Activated T-helper 1 cell treated with anti-CD3 and anti-CD28 coated beads, Interleukin-12 subunit alpha, Interleukin-12 subunit beta, Interleukin-2, Interleukin-4 antibody, amounts not matched to agents 30 ng/mL and 10 ng/mL and 1 ng/mL, durations not matched to agents 14 hours and 24 hours and 36 hours (primary cell): Measurements from ENCODE around the gene TECPR2. TPM values are rescaled to one million over a fixed set of nuclear protein-coding genes. Genes with fewer than 3 reads are reported as not detected.
"Not testable (repeated sequence)": the region's sequence is repeated elsewhere in the genome, so short reads cannot be mapped to it uniquely, and the experiment has no call there.

ENCODE experiments used
- DNase-seq: peaks from one replicate; pipeline ENCODE4 v3.0.0; 2021; ENCODE audit warnings: low spot score
- H3K27ac Mint-ChIP-seq: one replicate; pipeline ENCODE4 v1.8.0; 2021; ENCODE audit warnings: mild to moderate bottlenecking, mixed read lengths
- H3K27me3 Mint-ChIP-seq: one replicate; pipeline ENCODE4 v1.8.0; 2022; ENCODE audit warnings: mild to moderate bottlenecking, moderate library complexity, mixed read lengths; ENCODE audit not compliant: insufficient read depth
- H3K36me3 Mint-ChIP-seq: one replicate; pipeline ENCODE4 v1.8.0; 2021; ENCODE audit warnings: low read depth, mixed read lengths
- H3K4me1 Mint-ChIP-seq: one replicate; pipeline ENCODE4 v1.8.0; 2021; ENCODE audit warnings: low read depth, mixed read lengths
- H3K4me3 Mint-ChIP-seq: one replicate; pipeline ENCODE4 v1.8.0; 2021; ENCODE audit warnings: mild to moderate bottlenecking, moderate library complexity, mixed read lengths
- H3K9me3 Mint-ChIP-seq: one replicate; pipeline ENCODE4 v1.8.0; 2021; ENCODE audit warnings: mixed read lengths
- intact Hi-C: fragments of 100-400 bp; cut with micrococcal nuclease; formaldehyde crosslinking; loops from one replicate; pipeline ENCODE4 v1.15.1; 2024
- total RNA-seq: library from RNA; stranded (reverse); gene quantifications from 2 replicates; pipeline ENCODE4 v1.2.3, GENCODE V29; 2022

Gene TECPR2
- total RNA-seq, 1 donor from 2014 or later = 10.1 TPM

- Mint-ChIP-seq H3K27me3 (peaks cover 2% of the 10 kb centered on the region), H3K4me1 (peaks cover 35% of the 10 kb centered on the region), H3K9me3 (no peaks in the 10 kb centered on the region), H3K27ac (no peak overlapping the region), H3K4me3 (peak overlapping the region; percentile 91), H3K36me3 (peaks cover 3% of the 10 kb centered on the region)
- DNase-seq = no peak
- intact Hi-C loops = no loop called here
Measured at GRCh38 chr14:102321456-102322422, 41.0 kb upstream of the TECPR2 start.

GRCh38 chr14:102323102-102323501, 39.6 kb upstream of the TECPR2 start:
- no peak for DNase-seq
- intact Hi-C loops = no loop called here
- Mint-ChIP-seq H3K4me3 (no peak overlapping the region), H3K27ac (no peak overlapping the region), H3K36me3 (peaks cover 3% of the 10 kb centered on the region), H3K27me3 (no peaks in the 10 kb centered on the region), H3K9me3 (no peaks in the 10 kb centered on the region), H3K4me1 (peaks cover 21% of the 10 kb centered on the region)

GRCh38 chr14:102325791-102326345, 36.9 kb upstream of the TECPR2 start:
- Mint-ChIP-seq H3K9me3 (no peaks in the 10 kb centered on the region), H3K27ac (no peak overlapping the region), H3K27me3 (no peaks in the 10 kb centered on the region), H3K4me1 (peaks cover 2% of the 10 kb centered on the region), H3K36me3 (peaks cover 3% of the 10 kb centered on the region), H3K4me3 (no peak overlapping the region)
- intact Hi-C loops = no loop called here
- DNase-seq = no peak

- DNase-seq = no peak
- peaks cover 3% of the 10 kb centered on the region for H3K36me3 Mint-ChIP-seq
- no peaks in the 10 kb centered on the region for H3K27me3 Mint-ChIP-seq
- no peaks in the 10 kb centered on the region for H3K9me3 Mint-ChIP-seq
- H3K4me3 Mint-ChIP-seq = no peak overlapping the region
- intact Hi-C loops = no loop called here
- no peak overlapping the region for H3K27ac Mint-ChIP-seq
- H3K4me1 Mint-ChIP-seq = no peaks in the 10 kb centered on the region
Measured at GRCh38 chr14:102326583-102326982, 36.2 kb upstream of the TECPR2 start.

GRCh38 chr14:102329381-102329780, 33.4 kb upstream of the TECPR2 start:
- DNase-seq, H3K4me3 Mint-ChIP-seq, H3K9me3 Mint-ChIP-seq, intact Hi-C loops, H3K27ac Mint-ChIP-seq, H3K36me3 Mint-ChIP-seq, H3K27me3 Mint-ChIP-seq, H3K4me1 Mint-ChIP-seq: not testable (repeated sequence)

GRCh38 chr14:102330806-102331205, 31.9 kb upstream of the TECPR2 start:
- Mint-ChIP-seq H3K9me3 (no peaks in the 10 kb centered on the region), H3K36me3 (peaks cover 8% of the 10 kb centered on the region), H3K4me3 (no peak overlapping the region), H3K27me3 (no peaks in the 10 kb centered on the region), H3K4me1 (no peaks in the 10 kb centered on the region), H3K27ac (no peak overlapping the region)
- no peak for DNase-seq
- intact Hi-C loops = no loop called here

GRCh38 chr14:102333390-102333789, 29.4 kb upstream of the TECPR2 start:
- Mint-ChIP-seq H3K4me3 (no peak overlapping the region), H3K27ac (no peak overlapping the region), H3K27me3 (no peaks in the 10 kb centered on the region), H3K4me1 (no peaks in the 10 kb centered on the region), H3K9me3 (no peaks in the 10 kb centered on the region), H3K36me3 (peaks cover 8% of the 10 kb centered on the region)
- DNase-seq = no peak
- intact Hi-C loops = no loop called here

- Mint-ChIP-seq H3K4me3 (no peak overlapping the region), H3K27me3 (no peaks in the 10 kb centered on the region), H3K36me3 (peaks cover 13% of the 10 kb centered on the region), H3K27ac (no peak overlapping the region), H3K4me1 (no peaks in the 10 kb centered on the region), H3K9me3 (no peaks in the 10 kb centered on the region)
- intact Hi-C loops = no loop called here
- DNase-seq = no peak
Measured at GRCh38 chr14:102333795-102334705, 28.7 kb upstream of the TECPR2 start.

GRCh38 chr14:102335163-102335562, 27.6 kb upstream of the TECPR2 start:
- Mint-ChIP-seq H3K9me3 (no peaks in the 10 kb centered on the region), H3K36me3 (peaks cover 13% of the 10 kb centered on the region), H3K27ac (no peak overlapping the region), H3K27me3 (no peaks in the 10 kb centered on the region), H3K4me3 (no peak overlapping the region), H3K4me1 (no peaks in the 10 kb centered on the region)
- DNase-seq = no peak
- intact Hi-C loops = no loop called here

GRCh38 chr14:102338724-102339123, 24.0 kb upstream of the TECPR2 start:
- H3K27me3 Mint-ChIP-seq = no peaks in the 10 kb centered on the region
- H3K4me3 Mint-ChIP-seq = no peak overlapping the region
- H3K27ac Mint-ChIP-seq = no peak overlapping the region
- intact Hi-C loops = no loop called here
- H3K9me3 Mint-ChIP-seq = no peaks in the 10 kb centered on the region
- no peak for DNase-seq
- H3K4me1 Mint-ChIP-seq = no peaks in the 10 kb centered on the region
- H3K36me3 Mint-ChIP-seq = peaks cover 23% of the 10 kb centered on the region

- H3K4me3 Mint-ChIP-seq = no peak overlapping the region
- no peaks in the 10 kb centered on the region for H3K4me1 Mint-ChIP-seq
- no peak overlapping the region for H3K27ac Mint-ChIP-seq
- H3K36me3 Mint-ChIP-seq = peaks cover 26% of the 10 kb centered on the region
- intact Hi-C loops = no loop called here
- H3K9me3 Mint-ChIP-seq = no peaks in the 10 kb centered on the region
- DNase-seq = no peak
- H3K27me3 Mint-ChIP-seq = no peaks in the 10 kb centered on the region
Measured at GRCh38 chr14:102341566-102341965, 21.2 kb upstream of the TECPR2 start.

- H3K9me3 Mint-ChIP-seq = no peaks in the 10 kb centered on the region
- H3K27ac Mint-ChIP-seq = no peak overlapping the region
- DNase-seq = no peak
- no peak overlapping the region for H3K4me3 Mint-ChIP-seq
- H3K4me1 Mint-ChIP-seq = no peaks in the 10 kb centered on the region
- intact Hi-C loops = no loop called here
- no peaks in the 10 kb centered on the region for H3K27me3 Mint-ChIP-seq
- H3K36me3 Mint-ChIP-seq = peaks cover 30% of the 10 kb centered on the region
Measured at GRCh38 chr14:102342238-102342637, 20.5 kb upstream of the TECPR2 start.

- Mint-ChIP-seq H3K36me3 (peaks cover 35% of the 10 kb centered on the region), H3K27ac (no peak overlapping the region), H3K27me3 (no peaks in the 10 kb centered on the region), H3K4me1 (no peaks in the 10 kb centered on the region), H3K9me3 (no peaks in the 10 kb centered on the region), H3K4me3 (no peak overlapping the region)
- intact Hi-C loops = no loop called here
- DNase-seq = no peak
Measured at GRCh38 chr14:102344084-102344483, 18.7 kb upstream of the TECPR2 start.
